HepG2 (cell line): ENCODE results near the gene SH3YL1.

Experiments
- CTCF ChIP-seq: sonication (generic); formaldehyde crosslinking; IDR thresholded peaks from 2 replicates; pipeline ENCODE4 v1.5.0; 2020; ENCODE audit warnings: mild to moderate bottlenecking, missing genetic modification reagents, moderate library complexity
- EZH2 ChIP-seq: conservative IDR thresholded peaks from 2 replicates; pipeline ENCODE4 v1.6.1; 2012; ENCODE audit warnings: mild to moderate bottlenecking, low read depth, low read length, moderate library complexity
- HNRNPUL1 ChIP-seq: fragments of 200-400 bp; formaldehyde crosslinking; IDR thresholded peaks from 2 replicates; pipeline ENCODE4 v1.6.1; 2017; ENCODE audit warnings: low read depth, mild to moderate bottlenecking, low read length, moderate library complexity
- POLR2A ChIP-seq, 2 experiments: IDR thresholded peaks; 2 replicates each; pipeline ENCODE4 v1.6.1; 2011; ENCODE audit warnings: low read depth in 2 of 2, low read length in 2 of 2, mild to moderate bottlenecking in 1 of 2, moderate library complexity in 1 of 2; ENCODE audit not compliant: insufficient read depth in 1 of 2

- TF ChIP-seq POLR2A (IDR thresholded peaks at IDR 0.05; ENCODE audit: insufficient read depth in 1 of 2, low read depth in 2 of 2, low read length in 2 of 2) = peak; percentile 29 to 44; a peak in 1 of 4 replicates
- TF ChIP-seq CTCF (CRISPR knock-in tag) = 0 out of 2 replicates have a peak, but pooled peaks have one; percentile 26
- no peak for TF ChIP-seq HNRNPUL1
- TF ChIP-seq EZH2 = no peak
These were observed 14.2 kb downstream of the SH3YL1 start for GRCh38 chr2:249538-250042.
